COLO829 (cell line): ENCODE measurements around the gene PSMD1.
"Not testable (repeated sequence)": the region's sequence is repeated elsewhere in the genome, so short reads cannot be mapped to it uniquely, and the experiment has no call there.

Experiments
- DNase-seq: peaks from one replicate; pipeline ENCODE4 v3.0.0; 2012; ENCODE audit warnings: low spot score

Gene PSMD1

GRCh38 chr2:231160701-231161100 is 104.0 kb downstream of the PSMD1 start:
- no peak for DNase-seq

GRCh38 chr2:231161252-231161839 is 104.7 kb downstream of the PSMD1 start:
- no peak for DNase-seq

GRCh38 chr2:231161877-231162329 is 105.2 kb downstream of the PSMD1 start:
- DNase-seq = peak; percentile 57

GRCh38 chr2:231163011-231163410 is 106.3 kb downstream of the PSMD1 start:
- no peak for DNase-seq

GRCh38 chr2:231163414-231164095 is 106.9 kb downstream of the PSMD1 start:
- no peak for DNase-seq

GRCh38 chr2:231167745-231168459 is 111.2 kb downstream of the PSMD1 start:
- DNase-seq = peak; percentile 51

GRCh38 chr2:231168460-231169139 is 111.9 kb downstream of the PSMD1 start:
- peak; percentile 60 for DNase-seq

- no peak for DNase-seq
These were observed 112.8 kb downstream of the PSMD1 start for GRCh38 chr2:231169488-231169887.

- DNase-seq = no peak
These were observed 113.4 kb downstream of the PSMD1 start for GRCh38 chr2:231170055-231170454.

- no peak for DNase-seq
These were observed 115.4 kb downstream of the PSMD1 start for GRCh38 chr2:231172025-231172424.

- no peak for DNase-seq
These were observed 117.6 kb downstream of the PSMD1 start for GRCh38 chr2:231174211-231174651.

- DNase-seq = no peak
These were observed 119.4 kb downstream of the PSMD1 start for GRCh38 chr2:231176066-231176465.

GRCh38 chr2:231177156-231178025 is 120.7 kb downstream of the PSMD1 start:
- no peak for DNase-seq

- DNase-seq = not testable (repeated sequence)
These were observed 122.1 kb downstream of the PSMD1 start for GRCh38 chr2:231178805-231179204.

- DNase-seq = no peak
These were observed 125.3 kb downstream of the PSMD1 start for GRCh38 chr2:231181860-231182512.

- DNase-seq = no peak
These were observed 125.8 kb downstream of the PSMD1 start for GRCh38 chr2:231182513-231182899.

- no peak for DNase-seq
These were observed 127.2 kb downstream of the PSMD1 start for GRCh38 chr2:231183851-231184250.

GRCh38 chr2:231184319-231184718 is 127.7 kb downstream of the PSMD1 start:
- DNase-seq = no peak

GRCh38 chr2:231185050-231185725 is 128.5 kb downstream of the PSMD1 start:
- DNase-seq = no peak

GRCh38 chr2:231185886-231186285 is 129.2 kb downstream of the PSMD1 start:
- DNase-seq = no peak
